Stimulated activated CD8-positive, alpha-beta memory T cell treated with anti-CD3 and anti-CD28 coated beads, Interleukin-15, amount 100 ng/mL, for 1 hour (primary cell): ENCODE measurements around the gene ROR2.

Experiments
- DNase-seq: peaks from one replicate; pipeline ENCODE4 v3.0.0-alpha.2; 2020; ENCODE audit warnings: low read depth

The ROR2 gene

DNA sequence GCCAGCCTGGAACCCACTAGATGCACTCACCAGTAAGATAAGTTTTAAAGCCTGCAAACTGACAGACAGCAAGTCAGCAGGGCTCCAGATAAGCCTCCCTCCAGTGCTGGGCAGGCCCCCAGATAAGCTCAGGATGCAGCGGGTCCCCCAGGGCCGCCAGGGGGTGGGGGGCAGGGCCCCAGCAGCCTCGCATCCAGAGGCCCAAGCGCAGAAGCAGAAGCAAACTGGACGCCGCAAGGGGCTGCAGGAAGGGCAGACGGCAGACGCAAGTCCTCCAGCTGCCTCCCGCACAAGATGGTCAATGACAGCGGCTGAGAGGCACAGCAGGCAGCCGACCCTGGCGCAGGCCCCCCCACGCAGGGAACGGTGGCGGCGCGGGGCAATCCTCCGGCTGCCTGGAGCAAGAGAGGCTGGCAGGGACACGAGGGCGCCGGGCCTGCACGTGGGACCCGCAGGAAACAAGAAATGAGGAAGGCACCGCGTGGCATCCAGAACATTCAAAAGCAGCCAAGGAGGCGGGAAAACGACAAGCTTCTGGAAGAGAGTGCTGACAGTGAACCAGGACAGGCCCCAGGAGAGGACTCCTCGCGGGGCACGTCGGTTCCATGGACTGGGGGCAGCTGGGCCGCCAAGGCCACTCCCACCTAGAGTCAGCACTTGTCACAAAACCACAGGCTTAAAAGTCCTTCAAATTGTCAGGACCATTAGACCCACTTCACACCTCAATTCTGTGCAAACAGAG lies 49.8 kb downstream of the ROR2 start:
- no peak for DNase-seq

DNA sequence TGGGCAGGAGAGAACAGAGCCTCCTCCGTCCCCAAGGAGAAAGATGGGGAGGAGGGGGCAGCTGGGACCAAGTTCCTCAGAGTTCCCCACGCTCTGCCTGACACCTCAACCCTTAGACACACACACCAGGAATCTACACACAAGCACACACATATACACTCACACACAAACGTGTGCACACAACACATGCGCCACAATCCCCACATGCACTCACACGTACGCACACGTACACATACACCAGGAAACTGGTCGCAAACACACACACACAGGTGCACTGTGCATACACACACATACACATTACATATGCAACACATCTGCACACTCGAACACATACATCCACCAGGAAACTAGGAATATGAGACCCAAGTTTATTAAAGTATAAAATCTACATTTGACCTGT lies 50.4 kb downstream of the ROR2 start:
- DNase-seq, result no peak

DNA sequence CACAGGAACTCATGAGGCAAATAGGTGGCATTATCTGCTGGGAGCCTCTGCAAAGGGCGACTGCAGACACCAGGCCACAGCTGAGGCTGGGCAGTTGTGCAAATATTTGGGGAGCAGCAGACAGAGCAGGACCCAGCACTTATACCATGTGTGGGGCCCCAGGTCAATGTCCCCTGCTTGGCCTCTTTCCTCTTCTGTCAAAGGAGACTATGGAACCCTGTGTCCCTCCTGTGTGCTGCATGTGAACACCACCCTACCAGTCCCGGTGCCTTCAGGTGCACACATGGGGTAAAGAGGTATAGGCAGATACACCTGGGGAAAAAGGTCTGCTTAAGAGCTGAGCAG lies 50.8 kb downstream of the ROR2 start:
- DNase-seq, result no peak

DNA sequence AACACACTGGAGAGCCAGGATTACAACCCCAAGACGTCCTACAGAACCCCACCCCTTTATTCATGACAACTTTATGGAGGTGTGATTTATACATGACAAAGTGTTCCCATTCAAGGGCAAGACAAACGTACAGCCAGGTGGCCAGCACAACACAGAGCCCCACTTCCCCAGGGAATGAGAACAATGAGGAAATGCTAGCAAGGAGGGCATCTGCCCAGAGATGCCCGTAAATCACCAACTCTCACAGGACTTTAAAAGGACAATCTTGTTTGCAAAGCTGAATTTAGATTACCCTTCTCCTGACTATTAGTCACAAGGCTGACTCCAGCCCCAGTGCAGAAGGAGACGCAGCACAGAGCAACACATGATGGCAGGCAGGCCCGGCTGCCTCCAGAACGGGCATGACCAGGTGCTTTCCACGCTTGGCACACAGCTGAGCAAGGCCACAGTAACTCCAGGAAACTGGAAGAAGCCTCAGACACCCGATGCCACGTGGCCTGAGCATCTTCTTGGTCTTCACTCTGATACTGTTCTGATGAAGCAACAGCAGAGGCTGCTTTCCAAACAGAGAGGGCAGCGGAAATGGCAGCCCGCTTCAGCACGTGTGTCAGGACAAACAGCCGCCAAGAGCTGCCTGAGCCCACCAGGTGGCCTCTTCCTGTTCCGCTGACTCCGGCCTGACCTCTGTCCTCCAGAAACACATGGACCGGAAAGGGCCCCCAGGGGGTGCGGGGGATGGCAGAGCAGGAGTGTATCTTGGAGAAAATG lies 51.4 kb downstream of the ROR2 start:
- DNase-seq, result no peak

DNA sequence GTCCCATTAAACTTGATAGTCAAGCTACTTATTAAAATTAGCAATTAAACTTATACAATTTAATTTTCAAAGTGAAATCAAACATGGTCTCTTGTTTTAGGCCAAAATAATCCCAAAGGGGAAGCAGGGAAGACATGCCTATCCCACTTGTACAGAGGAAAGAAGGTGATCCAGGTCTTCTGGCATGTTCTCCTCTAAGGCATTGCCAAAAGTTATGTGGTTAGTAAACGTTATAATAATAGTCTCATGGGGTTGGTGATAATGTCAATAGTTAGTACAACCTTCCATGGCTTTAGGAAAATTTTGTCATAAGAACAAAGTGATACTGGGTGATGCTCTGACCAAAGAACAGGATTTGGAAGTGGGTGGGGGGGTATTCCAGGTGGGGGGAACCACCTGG lies 52.8 kb downstream of the ROR2 start:
- DNase-seq, result no peak

DNA sequence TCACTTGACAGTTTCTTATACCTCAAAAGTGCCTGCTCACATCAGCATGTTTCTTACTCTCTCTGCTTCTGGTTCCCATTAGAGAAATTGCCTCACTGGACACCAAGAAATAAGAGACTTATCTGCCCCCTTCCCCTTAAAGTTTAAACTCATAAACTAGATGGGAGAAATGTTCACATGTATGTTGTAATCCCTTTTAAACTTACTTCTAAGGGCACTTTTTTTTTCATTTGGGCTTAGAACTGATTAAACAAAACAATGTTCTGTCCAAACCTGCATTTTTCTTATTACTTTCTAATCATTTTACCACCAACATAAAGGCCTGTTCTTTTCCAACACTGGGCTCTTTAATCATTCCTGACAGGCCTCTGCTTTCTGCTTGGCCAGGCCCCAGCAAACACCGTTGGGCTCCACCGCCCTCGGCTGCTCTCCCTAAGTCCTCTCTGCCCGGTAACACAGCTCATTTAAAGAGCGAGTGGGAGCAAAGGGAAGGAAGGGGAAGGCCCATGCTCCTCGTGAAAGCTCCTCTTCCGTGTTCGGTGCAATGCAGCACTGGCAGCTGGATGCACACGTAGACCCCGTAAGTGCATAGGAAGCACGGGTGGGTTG lies 53.4 kb downstream of the ROR2 start:
- DNase-seq, result no peak

DNA sequence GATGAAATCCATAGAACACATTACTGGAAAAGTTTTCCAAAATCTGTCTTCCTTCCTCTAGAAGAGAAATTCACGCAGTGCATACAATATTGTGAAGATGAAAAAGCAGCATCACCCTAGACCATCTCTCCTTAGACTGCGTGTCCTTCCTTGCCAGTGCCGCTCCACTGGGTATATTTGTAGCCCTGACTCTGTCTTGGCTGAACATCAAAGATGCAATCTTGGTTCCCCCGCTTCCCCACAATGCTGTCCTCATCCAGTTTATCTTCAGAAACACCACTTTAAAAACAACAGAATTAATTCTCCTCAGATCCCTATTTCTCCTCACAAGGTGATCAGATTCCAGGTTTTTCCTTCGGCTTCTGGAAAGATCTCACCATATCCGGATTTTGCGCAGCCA lies 53.9 kb downstream of the ROR2 start:
- DNase-seq, result no peak

DNA sequence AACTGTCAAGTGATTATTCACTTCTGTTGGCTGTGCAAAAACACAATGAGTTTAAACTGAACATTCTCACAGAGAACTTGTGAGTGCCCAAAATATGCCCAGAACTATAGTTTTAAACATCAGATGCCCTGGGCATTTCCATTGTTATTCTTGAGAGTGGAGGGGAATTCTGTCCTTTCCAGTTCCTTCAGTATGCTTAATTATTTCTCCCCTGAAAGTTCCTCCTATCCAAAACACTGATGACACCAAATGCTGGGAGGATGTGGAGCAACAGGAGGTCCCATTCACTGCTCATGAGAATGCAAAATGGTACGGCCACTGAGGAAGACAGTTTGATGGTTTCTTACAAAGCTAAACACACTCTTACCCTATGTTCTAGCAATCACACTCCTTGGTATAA lies 55.5 kb downstream of the ROR2 start:
- no peak for DNase-seq

DNA sequence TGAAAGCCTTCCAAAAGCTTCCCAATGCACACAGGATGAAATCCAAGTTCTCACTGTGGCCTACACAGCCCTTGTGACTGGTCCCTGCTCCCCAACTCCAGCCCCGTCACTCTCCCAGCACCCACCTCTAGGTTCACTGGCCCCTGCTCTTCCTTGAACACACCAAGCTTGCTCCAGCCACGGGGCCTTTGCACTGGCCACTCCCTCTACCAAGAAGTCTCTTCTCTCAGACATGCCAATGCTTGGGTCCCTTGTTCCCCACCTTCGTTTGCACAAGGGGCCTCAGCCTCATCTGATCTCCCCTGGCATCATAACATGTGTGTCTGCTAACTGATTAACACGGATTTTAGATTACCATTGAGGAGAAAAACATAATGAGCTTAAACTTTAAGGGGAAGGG lies 56.0 kb downstream of the ROR2 start:
- DNase-seq, result no peak

DNA sequence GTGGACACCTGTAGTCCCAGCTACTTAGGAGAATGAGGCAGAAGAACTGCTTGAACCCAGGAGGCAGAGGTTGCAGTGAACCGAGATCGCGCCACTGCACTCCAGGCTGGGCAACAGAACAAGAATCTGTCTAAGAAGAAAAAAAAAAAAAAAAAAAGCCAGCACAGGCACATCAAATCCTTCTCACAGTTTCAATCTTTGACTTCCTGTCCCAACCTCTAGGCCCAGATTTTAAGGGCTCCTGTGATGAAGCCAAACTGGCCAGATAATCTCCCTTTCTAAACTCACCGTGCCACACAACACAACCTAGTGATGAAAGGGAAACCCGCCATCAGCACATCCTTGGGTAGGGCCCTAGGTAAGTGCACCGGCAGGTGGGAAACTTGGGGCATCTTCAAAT lies 58.1 kb downstream of the ROR2 start:
- no peak for DNase-seq

DNA sequence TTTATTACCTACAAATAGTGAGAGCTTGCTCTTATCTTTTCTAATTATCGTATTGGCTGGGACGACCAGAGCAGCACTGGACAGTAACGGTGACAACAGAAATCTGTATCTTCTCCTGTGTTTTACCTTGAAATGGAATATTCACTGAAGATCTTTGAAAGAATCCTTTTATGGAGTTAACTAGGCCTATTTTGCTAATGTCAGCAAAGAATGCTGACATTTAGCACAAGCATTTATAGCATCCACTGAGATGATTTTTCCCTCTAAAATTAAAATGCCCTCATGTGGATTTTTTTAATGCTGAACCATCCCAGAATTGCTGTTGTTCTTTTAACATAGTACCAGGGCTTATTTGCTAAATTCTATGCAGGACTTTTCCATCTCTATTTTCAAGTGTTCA lies 59.4 kb downstream of the ROR2 start:
- no peak for DNase-seq

DNA sequence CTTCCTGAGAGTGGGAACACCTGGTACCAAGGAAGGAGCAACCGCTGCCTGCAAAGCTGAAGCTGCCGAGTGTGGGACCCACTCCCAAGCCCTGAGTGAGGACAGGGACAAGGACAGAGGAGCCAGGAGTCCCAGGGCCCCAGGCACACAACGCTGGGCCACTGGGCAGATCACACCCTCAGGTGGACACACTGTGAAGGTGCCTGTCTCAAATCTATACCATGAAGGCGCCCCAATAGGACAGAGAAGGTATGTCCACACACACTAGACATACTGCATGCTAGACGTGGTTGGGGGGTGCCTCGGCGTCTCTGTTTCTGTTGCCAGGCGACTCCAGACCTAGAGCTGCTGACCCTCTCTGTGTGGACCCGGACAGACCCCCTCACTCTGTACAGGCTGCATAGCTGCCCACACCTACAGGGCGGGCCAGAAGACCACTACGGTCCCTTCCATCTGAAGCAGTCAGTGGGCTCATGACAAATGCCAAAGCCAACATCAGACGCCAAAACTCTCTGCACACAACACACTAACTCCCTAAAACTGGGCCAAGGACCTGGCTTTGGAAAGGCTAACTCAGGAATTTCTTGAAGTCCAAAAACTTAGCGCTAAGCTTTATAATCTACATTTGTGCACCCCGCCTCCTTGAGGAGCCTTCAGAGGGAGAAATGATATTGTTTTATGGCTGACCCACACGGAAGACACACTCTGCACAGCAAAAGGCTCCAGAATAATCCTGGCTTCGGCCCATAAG lies 60.7 kb downstream of the ROR2 start:
- DNase-seq, result no peak

DNA sequence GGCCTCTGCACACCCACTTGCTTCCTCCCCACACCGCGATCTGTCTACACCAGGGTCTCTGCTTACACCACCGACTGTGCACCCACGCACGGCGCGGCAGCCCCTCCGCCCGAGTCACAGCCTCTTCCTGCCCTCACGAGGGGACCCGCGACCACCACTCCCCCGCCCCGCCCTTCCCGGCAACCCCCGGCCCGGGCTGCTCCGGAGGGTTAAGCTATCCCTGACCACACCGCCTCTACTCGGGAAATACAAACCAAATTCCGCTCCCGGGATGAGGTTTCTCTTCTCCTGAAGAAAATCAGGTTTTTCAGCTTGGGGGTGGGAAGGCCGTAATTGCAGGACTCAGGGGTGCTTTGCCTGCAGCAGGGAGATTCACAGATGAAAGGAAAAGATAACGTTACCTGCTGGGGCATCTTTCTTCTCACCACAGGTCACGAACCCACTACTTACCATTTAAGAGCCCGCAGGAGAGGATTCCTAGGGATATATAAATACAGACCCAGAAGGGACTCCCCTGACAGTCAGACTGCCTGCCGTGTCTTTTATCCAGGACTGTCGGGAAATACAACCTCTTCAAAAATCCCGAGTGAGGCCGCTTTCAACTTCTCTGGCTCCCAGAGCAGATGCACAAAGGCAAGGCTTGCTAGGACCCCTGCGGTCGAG lies 63.5 kb downstream of the ROR2 start:
- no peak for DNase-seq

DNA sequence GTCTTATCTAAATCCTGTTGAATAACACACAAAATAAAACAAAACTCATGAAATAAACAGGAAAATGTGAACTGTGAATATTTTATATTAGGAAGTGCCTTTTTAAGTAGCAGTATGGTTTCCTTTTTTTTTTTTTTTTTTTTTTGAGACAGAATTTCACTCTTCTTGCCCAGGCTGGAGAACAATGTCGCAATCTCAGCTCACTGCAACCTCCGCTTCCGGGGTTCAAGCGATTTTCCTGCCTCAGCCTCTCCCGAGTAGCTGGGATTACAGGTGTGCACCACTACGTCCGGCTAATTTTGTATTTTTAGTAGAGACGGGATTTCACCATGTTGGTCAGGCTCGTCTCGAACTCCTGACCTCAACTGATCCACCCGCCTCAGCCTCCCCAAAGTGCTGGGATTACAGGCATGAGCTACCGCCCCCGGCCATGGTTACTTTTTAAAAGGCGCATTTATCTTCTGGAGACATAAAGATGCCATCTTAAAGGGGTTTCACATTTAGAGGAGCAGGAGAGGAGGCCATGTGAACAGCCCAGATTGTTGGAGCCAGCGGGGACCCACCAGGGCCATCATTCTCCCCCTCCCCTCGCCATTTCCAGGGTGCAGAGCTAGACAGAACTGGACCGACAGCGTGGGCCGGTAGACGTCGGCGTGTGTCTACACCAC lies 64.1 kb downstream of the ROR2 start:
- DNase-seq, result no peak

DNA sequence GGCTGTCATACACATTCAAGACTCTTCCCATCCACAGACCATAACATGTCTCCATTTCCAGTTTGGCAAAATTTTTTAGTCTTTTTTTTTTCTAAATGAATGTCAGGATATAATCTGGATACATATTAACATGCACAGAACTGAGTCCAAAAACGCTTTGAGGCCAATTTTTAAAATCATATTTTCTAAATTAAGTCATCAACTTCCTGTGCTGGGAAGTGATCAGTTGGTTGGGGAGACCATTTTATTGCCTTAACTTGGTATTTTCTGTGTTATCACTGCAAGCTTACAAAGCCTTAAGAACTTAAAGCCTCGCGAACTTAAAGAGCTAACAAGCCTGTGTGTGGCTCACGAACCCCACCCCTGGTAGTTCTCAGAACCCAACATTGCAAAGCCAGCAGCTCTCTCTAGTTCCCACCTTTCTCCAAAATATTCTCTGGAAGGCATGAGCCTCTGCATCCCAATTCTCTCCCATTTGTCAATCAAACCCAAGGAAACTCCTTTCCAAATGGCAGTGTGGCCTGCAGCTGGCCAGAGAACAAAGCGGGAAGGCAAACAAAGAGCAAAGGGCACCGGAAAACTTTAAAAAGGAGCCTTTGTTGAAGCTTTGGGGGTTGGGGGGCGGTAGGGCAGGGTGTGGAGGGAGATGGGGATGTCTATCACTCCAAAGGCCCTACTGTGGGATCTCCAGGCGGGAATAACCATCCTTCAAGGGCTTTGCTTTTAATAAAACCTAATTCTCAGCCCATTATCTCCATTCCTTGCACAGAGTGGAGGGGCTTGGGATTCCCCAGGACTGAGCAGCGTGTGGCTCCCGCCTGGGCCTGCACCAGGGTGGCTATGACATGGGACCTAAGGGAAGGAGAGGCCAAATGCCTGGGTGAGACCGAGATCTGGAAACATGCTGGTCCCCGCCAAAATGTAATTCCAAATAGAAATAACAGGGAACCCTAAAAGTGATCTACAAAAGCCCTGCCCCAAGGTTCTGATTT lies 65.0 kb downstream of the ROR2 start:
- no peak for DNase-seq

DNA sequence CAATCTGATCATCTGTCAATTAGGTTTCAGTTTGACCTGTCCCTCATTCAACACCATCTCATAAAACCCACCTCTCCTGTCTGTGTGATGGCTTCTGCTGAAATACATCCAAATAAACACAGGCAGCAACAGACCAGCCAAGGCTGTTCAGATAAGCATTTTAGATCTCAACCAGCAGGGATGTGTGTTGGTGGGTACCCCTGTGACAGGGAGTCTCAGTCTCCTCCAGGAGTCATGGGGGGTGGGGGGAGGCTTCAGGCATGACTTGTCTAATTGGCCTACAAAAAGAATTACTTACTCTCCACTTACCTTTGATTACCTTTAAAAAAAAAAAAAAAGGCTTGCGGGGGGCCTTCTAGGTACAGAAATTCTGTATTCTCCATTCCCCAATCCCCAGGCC lies 65.9 kb downstream of the ROR2 start:
- no peak for DNase-seq

DNA sequence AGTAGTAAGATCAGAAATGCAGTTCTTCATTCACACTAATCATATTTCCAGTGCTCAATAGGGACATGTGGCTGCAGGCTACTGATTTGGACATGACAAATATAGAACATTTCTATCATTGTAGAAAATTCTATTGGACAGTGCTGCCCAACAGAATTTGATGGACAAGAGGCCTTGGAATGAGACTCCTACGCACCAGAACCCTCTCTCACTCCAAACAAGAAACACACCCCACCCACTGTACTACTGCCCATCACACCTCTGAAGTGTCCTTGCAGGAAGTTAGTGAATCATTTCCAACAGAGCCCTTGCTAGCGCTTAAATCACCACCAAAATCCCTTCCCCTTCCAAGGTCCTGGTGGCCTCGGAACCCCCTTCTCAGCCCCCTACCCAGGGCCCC lies 66.5 kb downstream of the ROR2 start:
- no peak for DNase-seq

DNA sequence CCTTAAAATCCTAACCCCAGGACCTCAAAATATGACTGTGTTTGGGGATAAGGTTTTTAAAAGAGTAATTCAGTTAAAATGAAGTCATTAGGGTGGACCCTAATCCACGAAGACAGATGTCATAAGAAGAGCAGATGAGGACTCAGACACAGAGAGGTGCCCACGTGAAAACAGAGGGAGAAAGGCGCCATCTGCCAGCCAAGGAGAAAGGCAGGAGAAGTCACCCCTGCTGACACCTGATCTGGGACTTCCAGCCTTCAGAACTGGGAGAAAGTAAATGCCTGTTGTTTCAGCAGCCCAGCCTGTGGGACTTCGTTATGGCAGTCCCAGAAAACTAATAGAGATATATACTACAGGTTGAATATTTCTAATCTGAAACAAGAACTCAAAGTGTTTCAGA lies 67.4 kb downstream of the ROR2 start:
- no peak for DNase-seq

DNA sequence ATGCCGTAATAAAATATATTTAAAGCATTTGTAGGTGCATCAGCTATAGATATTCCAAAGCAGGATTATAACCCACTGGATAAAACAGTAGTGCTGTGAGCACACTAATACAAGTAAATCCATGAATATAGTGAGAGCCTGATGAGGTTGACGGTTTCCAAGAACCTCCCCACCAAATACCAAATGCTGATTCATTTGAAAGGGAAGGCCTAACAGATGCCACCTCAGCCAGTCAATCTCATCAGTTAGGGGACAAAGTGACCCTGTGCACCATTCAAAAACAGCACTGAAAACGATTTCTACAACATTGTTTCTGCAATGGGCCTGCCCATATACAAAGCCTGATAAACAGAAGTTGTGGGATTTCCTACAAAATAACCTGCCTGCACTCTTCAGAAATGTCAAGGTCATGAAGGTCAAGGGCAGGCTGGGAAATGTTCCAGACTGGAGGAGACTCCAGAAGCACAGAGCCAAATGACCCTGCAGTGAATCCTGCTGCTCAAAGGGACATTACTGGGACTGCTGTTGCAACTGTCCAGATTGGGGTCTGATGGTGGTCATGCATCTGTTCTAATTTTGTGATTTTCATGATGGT lies 69.6 kb downstream of the ROR2 start:
- no peak for DNase-seq

DNA sequence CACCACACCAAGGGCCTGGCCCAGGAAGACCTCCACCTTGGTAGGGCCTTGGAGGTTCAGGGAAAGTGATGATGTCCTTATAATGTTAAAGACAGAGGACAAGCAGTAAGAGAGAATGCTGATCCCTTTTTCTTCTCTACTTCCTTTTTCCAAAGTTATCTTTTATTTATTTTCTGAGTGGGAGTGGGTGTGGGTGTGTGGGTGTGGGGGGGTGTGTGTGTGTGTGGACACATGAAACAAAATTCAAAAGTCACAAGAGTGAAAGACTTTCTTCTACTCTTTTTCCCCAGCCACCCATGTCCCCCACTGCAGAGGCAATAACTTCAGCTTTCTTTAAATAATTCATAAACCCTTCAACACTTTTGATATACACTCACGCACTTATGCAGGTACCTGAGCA lies 70.8 kb downstream of the ROR2 start:
- no peak for DNase-seq
